ENCODE data around the gene COQ9.

The COQ9 gene

DNA sequence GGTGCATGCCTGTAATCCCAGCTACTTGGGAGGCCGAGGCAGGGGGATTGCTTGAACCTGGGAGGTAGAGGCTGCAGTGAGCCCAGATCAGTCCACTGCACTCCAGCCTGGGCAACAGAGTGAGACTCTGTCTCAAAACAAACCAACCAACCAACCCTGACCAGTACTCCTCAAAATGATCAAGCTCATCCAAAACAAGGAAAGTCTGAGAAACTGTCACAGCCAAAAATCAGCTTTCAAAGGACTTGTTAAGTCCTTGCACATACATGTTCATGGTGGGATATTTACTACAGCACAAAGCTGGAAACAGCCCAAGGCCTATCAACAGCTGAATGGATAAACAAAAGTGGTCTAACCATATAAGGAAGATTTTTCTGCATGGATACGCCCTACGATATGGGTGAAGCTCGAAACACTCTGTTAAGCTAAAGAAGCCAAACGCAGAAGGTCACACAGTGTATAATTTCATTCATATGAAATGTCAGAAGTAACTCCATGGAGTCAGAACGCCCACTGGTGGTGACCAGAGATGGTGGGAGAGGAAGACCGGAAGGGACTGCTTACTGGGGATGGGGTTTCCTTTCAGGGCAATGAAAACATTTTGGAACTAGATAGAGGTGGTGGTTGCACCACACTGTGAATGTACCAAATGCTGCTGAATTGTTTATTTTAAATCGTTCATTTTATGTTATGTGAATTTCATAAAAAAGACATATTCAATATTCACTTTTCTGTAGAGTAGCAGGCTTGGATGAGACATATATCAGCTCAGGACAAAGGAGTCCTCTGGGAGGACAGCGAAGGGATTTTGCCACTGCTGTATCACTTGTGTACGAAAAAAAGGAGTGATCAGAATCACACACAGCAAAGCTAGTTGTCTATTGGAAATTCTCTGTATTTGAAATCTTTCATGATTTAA is 25.0 kb upstream of the COQ9 start:
- Histone ChIP-seq H3K4me3 (no peak overlapping the region), H3K27ac (peak overlapping the region; percentile 8 to 31), H3K36me3 (peaks cover 0 to 15% (median 3%) of the 10 kb centered on the region in 3 donors), H3K27me3 (no peaks in the 10 kb centered on the region), H3K9me3 (no peaks in the 10 kb centered on the region), H3K4me1 (peaks cover 7 to 38% (median 22%) of the 10 kb centered on the region in 4 donors)
- DNase-seq = peak; percentile 65 to 81
- TF ChIP-seq, protein P1, sequence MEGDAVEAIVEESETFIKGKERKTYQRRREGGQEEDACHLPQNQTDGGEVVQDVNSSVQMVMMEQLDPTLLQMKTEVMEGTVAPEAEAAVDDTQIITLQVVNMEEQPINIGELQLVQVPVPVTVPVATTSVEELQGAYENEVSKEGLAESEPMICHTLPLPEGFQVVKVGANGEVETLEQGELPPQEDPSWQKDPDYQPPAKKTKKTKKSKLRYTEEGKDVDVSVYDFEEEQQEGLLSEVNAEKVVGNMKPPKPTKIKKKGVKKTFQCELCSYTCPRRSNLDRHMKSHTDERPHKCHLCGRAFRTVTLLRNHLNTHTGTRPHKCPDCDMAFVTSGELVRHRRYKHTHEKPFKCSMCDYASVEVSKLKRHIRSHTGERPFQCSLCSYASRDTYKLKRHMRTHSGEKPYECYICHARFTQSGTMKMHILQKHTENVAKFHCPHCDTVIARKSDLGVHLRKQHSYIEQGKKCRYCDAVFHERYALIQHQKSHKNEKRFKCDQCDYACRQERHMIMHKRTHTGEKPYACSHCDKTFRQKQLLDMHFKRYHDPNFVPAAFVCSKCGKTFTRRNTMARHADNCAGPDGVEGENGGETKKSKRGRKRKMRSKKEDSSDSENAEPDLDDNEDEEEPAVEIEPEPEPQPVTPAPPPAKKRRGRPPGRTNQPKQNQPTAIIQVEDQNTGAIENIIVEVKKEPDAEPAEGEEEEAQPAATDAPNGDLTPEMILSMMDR (IDR thresholded peaks at IDR 0.05) = peak; percentile 75 to 78
- intact Hi-C loops (cut with DNase I; ENCODE audit: low total_unique reads) = loop anchor here (5.0 to 10.0 kb wide), 2 partner anchors 237 to 330 kb away; partner anchors contain the start of genes CPNE2, PSME3IP1 and RSPRY1

DNA sequence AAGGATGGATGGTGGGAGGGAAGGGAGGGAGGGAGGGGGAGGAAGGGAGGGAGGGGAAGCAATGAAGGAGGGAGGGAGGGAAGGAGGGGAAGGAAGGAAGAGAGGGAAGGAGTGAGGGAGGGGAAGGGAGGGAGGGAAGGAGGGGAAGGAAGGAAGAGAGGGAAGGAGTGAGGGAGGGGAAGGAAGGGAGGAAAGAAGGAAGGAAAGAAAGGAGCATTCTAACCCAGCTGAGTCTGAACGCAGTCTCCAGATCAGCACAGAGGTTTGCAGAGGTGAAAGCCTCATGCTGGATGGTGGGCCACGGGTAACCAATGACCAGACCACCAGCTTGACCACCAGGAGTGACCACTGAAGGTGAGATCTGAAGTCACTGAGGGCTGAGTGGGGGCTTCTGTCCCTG is 24.1 kb upstream of the COQ9 start:
- no peak overlapping the region for H3K4me3 ChIP-seq
- peak overlapping the region in 1 of 2 donors; percentile 21 for H3K27ac ChIP-seq
- TF ChIP-seq, protein P1 (IDR thresholded peaks at IDR 0.05) = no peak
- peaks cover 7 to 31% (median 18%) of the 10 kb centered on the region in 4 donors for H3K4me1 ChIP-seq
- H3K36me3 ChIP-seq = peaks cover 1 to 23% (median 11%) of the 10 kb centered on the region in 3 donors
- H3K27me3 ChIP-seq = no peaks in the 10 kb centered on the region
- no peak for DNase-seq
- H3K9me3 ChIP-seq = no peaks in the 10 kb centered on the region
- intact Hi-C loops (cut with DNase I; ENCODE audit: low total_unique reads) = loop anchor here (5.0 to 10.0 kb wide), 2 partner anchors 238 to 331 kb away; partner anchors contain the start of genes CPNE2, PSME3IP1 and RSPRY1

DNA sequence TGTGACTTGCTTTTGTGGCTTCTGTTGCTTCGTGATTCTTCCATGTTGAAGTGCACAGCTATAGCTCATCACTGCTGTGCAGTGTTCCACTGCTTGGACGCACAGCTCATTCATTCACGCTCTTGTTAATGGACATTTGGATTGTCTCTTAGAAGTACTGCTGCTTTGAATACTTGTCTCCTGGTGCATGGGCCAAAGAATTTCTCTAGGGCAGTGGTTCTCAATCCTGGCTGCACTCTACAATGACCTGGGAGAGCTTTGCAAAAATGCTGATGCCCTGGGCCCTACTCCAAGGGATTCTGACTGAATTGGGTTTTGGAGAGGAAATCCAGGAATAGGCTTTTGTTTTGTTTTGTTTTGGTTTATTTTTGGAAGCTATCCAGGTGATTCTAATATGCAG is 22.7 kb upstream of the COQ9 start:
- intact Hi-C loops (cut with DNase I; ENCODE audit: low total_unique reads) = loop anchor here (5.0 to 10.0 kb wide), 2 partner anchors 240 to 332 kb away; partner anchors contain the start of genes CPNE2, PSME3IP1 and RSPRY1
- DNase-seq = no peak
- Histone ChIP-seq H3K27me3 (no peaks in the 10 kb centered on the region), H3K27ac (no peak overlapping the region), H3K4me1 (peaks cover 0 to 17% (median 7%) of the 10 kb centered on the region in 4 donors), H3K9me3 (no peaks in the 10 kb centered on the region), H3K4me3 (no peak overlapping the region), H3K36me3 (peaks cover 12 to 38% (median 22%) of the 10 kb centered on the region in 3 donors)
- TF ChIP-seq, protein P1 (IDR thresholded peaks at IDR 0.05) = no peak

DNA sequence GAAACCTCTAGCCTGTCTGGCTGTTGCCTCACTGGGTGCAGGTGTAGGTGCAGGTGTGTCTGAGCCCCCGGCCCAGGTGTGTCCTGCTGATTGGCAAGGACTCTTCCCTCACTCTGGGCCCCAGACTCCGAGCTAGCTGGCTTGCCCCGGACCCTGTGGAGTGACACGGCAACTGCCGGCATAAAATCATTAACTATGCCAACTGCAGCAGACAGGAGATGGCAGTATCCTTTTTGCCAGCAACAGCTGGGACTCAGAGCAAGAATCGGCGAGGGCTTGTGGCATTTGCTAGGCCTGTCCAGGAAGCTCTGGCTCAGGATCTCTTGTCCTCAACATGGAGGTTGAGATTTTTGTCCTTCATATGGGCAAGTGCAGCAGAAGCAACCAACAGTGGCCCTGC is 20.9 kb upstream of the COQ9 start:
- Histone ChIP-seq H3K27ac (no peak overlapping the region), H3K9me3 (no peaks in the 10 kb centered on the region), H3K4me1 (peaks cover 0 to 17% (median 7%) of the 10 kb centered on the region in 4 donors), H3K36me3 (peaks cover 27 to 55% (median 40%) of the 10 kb centered on the region in 3 donors), H3K27me3 (no peaks in the 10 kb centered on the region), H3K4me3 (no peak overlapping the region)
- intact Hi-C loops (cut with DNase I; ENCODE audit: low total_unique reads) = loop anchor here (10.0 kb wide), 1 partner anchor 242 kb away; the partner anchor contains the start of genes PSME3IP1 and RSPRY1
- no peak for DNase-seq
- TF ChIP-seq, protein P1 (IDR thresholded peaks at IDR 0.05) = no peak

DNA sequence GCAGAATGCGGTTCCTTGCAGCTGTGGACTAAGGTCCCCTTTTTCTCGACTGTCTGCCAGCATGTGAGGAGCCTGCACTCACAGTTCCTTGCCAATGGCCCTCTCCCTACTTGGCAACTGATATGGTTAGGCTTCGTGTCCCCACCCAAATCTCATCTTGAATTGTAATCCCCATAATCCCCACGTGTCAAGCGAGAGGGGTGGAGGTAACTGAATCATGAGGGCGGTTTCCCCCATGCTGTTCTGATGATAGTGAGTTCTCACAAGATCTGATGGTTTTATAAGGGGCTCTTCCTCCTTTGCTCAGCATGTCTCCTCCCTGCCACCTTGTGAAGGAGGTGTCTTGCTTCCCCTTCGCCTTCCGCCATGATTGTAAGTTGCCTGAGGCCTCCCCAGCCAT is 20.0 kb upstream of the COQ9 start:
- Histone ChIP-seq H3K27me3 (no peaks in the 10 kb centered on the region), H3K36me3 (peaks cover 36 to 65% (median 49%) of the 10 kb centered on the region in 3 donors), H3K27ac (no peak overlapping the region), H3K9me3 (no peaks in the 10 kb centered on the region), H3K4me3 (no peak overlapping the region), H3K4me1 (peaks cover 0 to 13% (median 4%) of the 10 kb centered on the region in 4 donors)
- intact Hi-C loops (cut with DNase I; ENCODE audit: low total_unique reads) = loop anchor here (10.0 kb wide), 1 partner anchor 243 kb away; the partner anchor contains the start of genes PSME3IP1 and RSPRY1
- DNase-seq = no peak
- TF ChIP-seq, protein P1 (IDR thresholded peaks at IDR 0.05) = no peak
